ENCODE results near the gene BICDL1. TPM values are rescaled to one million over a fixed set of nuclear protein-coding genes. Genes with fewer than 3 reads are reported as not detected.

BICDL1 gene
- total RNA-seq = not detected in 2 replicates
- long read RNA-seq = 0 reads

- Mint-ChIP-seq H3K4me1 (ENCODE audit: unreplicated experiment) (peaks cover 6% of the 10 kb centered on the region), H3K9me3 (ENCODE audit: unreplicated experiment) (no peaks in the 10 kb centered on the region), H3K27me3 (ENCODE audit: unreplicated experiment) (peaks cover 56% of the 10 kb centered on the region), H3K4me3 (ENCODE audit: unreplicated experiment) (peak within 1 kb of the TSS; percentile 69), H3K27ac (ENCODE audit: unreplicated experiment) (no peak within 1 kb of the TSS), H3K36me3 (ENCODE audit: unreplicated experiment) (no peaks in the 10 kb centered on the region)
- peak; percentile 24 for TF ChIP-seq CTCF (IDR thresholded peaks at IDR 0.05)
- DNase-seq (ENCODE audit: extremely low spot score, unreplicated experiment) = no peak
Observed at GRCh38 chr12:119988472-119989360, at the start of gene BICDL1. BICDL1 (plus strand) TSS chr12:119989236; CDS start chr12:119989869, 633 bp downstream.

DNA sequence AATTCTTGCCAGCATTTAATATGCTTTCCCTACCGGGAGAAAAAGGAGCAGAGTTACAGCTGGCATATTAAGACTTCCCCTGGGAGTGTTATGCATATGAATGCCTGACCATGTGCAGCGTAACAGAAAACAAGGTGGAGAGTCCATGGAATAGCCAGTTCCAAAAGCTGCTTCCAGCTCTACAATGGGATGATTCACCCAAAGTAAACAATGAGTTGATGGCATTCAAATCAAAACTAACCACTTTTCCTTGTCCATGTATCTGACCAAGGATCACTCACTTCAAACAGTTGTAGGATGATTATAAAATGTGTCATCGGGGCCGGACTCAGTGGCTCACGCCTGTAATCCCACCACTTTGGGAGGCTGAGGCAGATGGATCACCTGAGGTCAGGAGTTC, 48.1 kb upstream of the BICDL1 start:
- no peak for TF ChIP-seq CTCF (IDR thresholded peaks at IDR 0.05)
- Mint-ChIP-seq H3K4me3 (ENCODE audit: unreplicated experiment) (no peak overlapping the region), H3K4me1 (ENCODE audit: unreplicated experiment) (no peaks in the 10 kb centered on the region), H3K9me3 (ENCODE audit: unreplicated experiment) (no peaks in the 10 kb centered on the region), H3K36me3 (ENCODE audit: unreplicated experiment) (no peaks in the 10 kb centered on the region), H3K27ac (ENCODE audit: unreplicated experiment) (no peak overlapping the region), H3K27me3 (ENCODE audit: unreplicated experiment) (peaks cover 3% of the 10 kb centered on the region)
- DNase-seq (ENCODE audit: extremely low spot score, unreplicated experiment) = no peak

DNA sequence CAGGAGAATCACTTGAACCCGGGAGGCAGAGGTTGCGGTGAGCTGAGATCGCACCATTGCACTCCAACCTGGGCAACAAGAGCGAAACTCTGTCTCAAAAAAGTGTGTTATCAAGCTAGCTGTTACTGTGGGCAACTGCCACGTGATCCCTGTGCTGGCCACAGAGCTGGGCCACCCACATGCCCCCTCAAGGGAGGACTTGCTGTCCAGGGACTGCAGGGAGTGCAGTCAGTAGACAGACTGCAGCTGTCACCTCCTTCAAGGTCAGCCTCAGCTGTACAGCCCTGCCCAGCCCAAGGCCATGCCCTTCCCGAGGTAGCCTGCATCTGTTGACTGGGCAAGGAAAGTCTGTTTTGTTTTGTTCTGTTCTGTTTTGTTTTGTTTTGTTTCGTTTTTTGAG, 46.6 kb upstream of the BICDL1 start:
- Mint-ChIP-seq H3K4me1 (ENCODE audit: unreplicated experiment) (no peaks in the 10 kb centered on the region), H3K27me3 (ENCODE audit: unreplicated experiment) (peaks cover 3% of the 10 kb centered on the region), H3K27ac (ENCODE audit: unreplicated experiment) (no peak overlapping the region), H3K36me3 (ENCODE audit: unreplicated experiment) (no peaks in the 10 kb centered on the region), H3K9me3 (ENCODE audit: unreplicated experiment) (no peaks in the 10 kb centered on the region), H3K4me3 (ENCODE audit: unreplicated experiment) (no peak overlapping the region)
- no peak for DNase-seq (ENCODE audit: extremely low spot score, unreplicated experiment)
- no peak for TF ChIP-seq CTCF (IDR thresholded peaks at IDR 0.05)

GRCh38 chr12:119946213-119946612, 42.8 kb upstream of the BICDL1 start:
- no peak for TF ChIP-seq CTCF (IDR thresholded peaks at IDR 0.05)

GRCh38 chr12:119949145-119949544, 39.9 kb upstream of the BICDL1 start:
- H3K4me3 Mint-ChIP-seq (ENCODE audit: unreplicated experiment) = no peak overlapping the region
- H3K27me3 Mint-ChIP-seq (ENCODE audit: unreplicated experiment) = peaks cover 6% of the 10 kb centered on the region
- no peaks in the 10 kb centered on the region for H3K36me3 Mint-ChIP-seq (ENCODE audit: unreplicated experiment)
- TF ChIP-seq CTCF (IDR thresholded peaks at IDR 0.05) = no peak
- H3K27ac Mint-ChIP-seq (ENCODE audit: unreplicated experiment) = no peak overlapping the region
- H3K9me3 Mint-ChIP-seq (ENCODE audit: unreplicated experiment) = no peaks in the 10 kb centered on the region
- DNase-seq (ENCODE audit: extremely low spot score, unreplicated experiment) = no peak
- no peaks in the 10 kb centered on the region for H3K4me1 Mint-ChIP-seq (ENCODE audit: unreplicated experiment)

More at GRCh38 chr12:119946213-119946612, 42.8 kb upstream of the BICDL1 start:
- Mint-ChIP-seq H3K36me3 (ENCODE audit: unreplicated experiment) (no peaks in the 10 kb centered on the region), H3K27ac (ENCODE audit: unreplicated experiment) (no peak overlapping the region), H3K4me1 (ENCODE audit: unreplicated experiment) (no peaks in the 10 kb centered on the region), H3K27me3 (ENCODE audit: unreplicated experiment) (peaks cover 6% of the 10 kb centered on the region), H3K4me3 (ENCODE audit: unreplicated experiment) (no peak overlapping the region), H3K9me3 (ENCODE audit: unreplicated experiment) (no peaks in the 10 kb centered on the region)
- no peak for DNase-seq (ENCODE audit: extremely low spot score, unreplicated experiment)

Measured in osteocyte (in vitro differentiated cells).